Neuronal stem cell (in vitro differentiated cells): ENCODE data around the gene MAP7D1. TPM values are rescaled to one million over a fixed set of nuclear protein-coding genes. Genes with fewer than 3 reads are reported as not detected.

Experiments used
- small RNA-seq: library from polyadenylated mRNA; stranded (forward); fragments of <200 nt; extraction: miRNeasy Mini kit (QIAGEN cat#:217004); gene quantifications from one replicate; pipeline ENCODE3, GENCODE V24; 2013; ENCODE audit not compliant: insufficient read depth

The MAP7D1 gene

Small RNA genes lying within 50 kb of the gene (small RNA-seq; reads per million reads assigned to genes)
- not detected for gene RN7SL131P
